IPS DF 4.7 (cell line): ENCODE data around the gene GPR3.

Experiments used
- DNase-seq: peaks from one replicate; pipeline ENCODE4 v3.0.0-alpha.2; 2013; ENCODE audit warnings: low spot score; ENCODE audit errors: extremely low read depth

Gene GPR3

GRCh38 chr1:27392096-27392777 is at the start of gene GPR3:
Gene GPR3, plus strand, starts transcription at chr1:27392622. Its CDS starts 1,177 bp downstream, at chr1:27393799.
- no peak for DNase-seq

- no peak for DNase-seq
These were observed 49.4 kb upstream of the GPR3 start for GRCh38 chr1:27342778-27343638.

GRCh38 chr1:27343639-27344025 is 48.8 kb upstream of the GPR3 start:
- no peak for DNase-seq

- DNase-seq, result no peak
These were observed 47.1 kb upstream of the GPR3 start for GRCh38 chr1:27345272-27345671.

GRCh38 chr1:27346357-27346756 is 46.1 kb upstream of the GPR3 start:
- no peak for DNase-seq

- no peak for DNase-seq
These were observed 45.3 kb upstream of the GPR3 start for GRCh38 chr1:27346991-27347624.

- no peak for DNase-seq
These were observed 43.3 kb upstream of the GPR3 start for GRCh38 chr1:27348861-27349783.

- no peak for DNase-seq
These were observed 42.4 kb upstream of the GPR3 start for GRCh38 chr1:27349784-27350662.

GRCh38 chr1:27350663-27351540 is 41.5 kb upstream of the GPR3 start:
- no peak for DNase-seq

GRCh38 chr1:27351541-27352107 is 40.8 kb upstream of the GPR3 start:
- DNase-seq, result no peak

- no peak for DNase-seq
These were observed 39.3 kb upstream of the GPR3 start for GRCh38 chr1:27353166-27353565.

GRCh38 chr1:27353629-27354028 is 38.8 kb upstream of the GPR3 start:
- no peak for DNase-seq

- no peak for DNase-seq
These were observed 36.7 kb upstream of the GPR3 start for GRCh38 chr1:27355683-27356082.

- DNase-seq, result no peak
These were observed 36.2 kb upstream of the GPR3 start for GRCh38 chr1:27356277-27356618.

GRCh38 chr1:27356619-27357280 is 35.7 kb upstream of the GPR3 start:
- DNase-seq, result no peak

GRCh38 chr1:27357281-27358037 is 35.0 kb upstream of the GPR3 start:
- no peak for DNase-seq

GRCh38 chr1:27358038-27358927 is 34.1 kb upstream of the GPR3 start:
- DNase-seq, result no peak
